SK-MEL-5 (cell line): ENCODE results near the gene PROX1. TPM values are rescaled to one million over a fixed set of nuclear protein-coding genes. Genes with fewer than 3 reads are reported as not detected.

Source experiments
- DNase-seq: peaks from one replicate; pipeline ENCODE4 v3.0.0-alpha.2; 2016; ENCODE audit warnings: low read depth, low spot score
- in situ Hi-C: cut with HindIII; loops from 2 replicates; pipeline ENCODE4 v1.10.0; 2016; ENCODE audit warnings: low sequenced_read_pairs, high pct_unique_total_duplicates, low pct_unique_long_range_greater_than_20kb
- total RNA-seq: library from RNA; depleted of rRNA; stranded (reverse); fragments of >200 nt; shearing (Covaris generic); gene quantifications from 2 replicates; pipeline ENCODE4 v1.2.3, GENCODE V29; 2014

Gene PROX1
- total RNA-seq, 1 experiment from 2014 or later, result 0.32 TPM

- in situ Hi-C loops, result no loop called here
- no peak for DNase-seq
Measured at GRCh38 chr1:214029796-214030195, 42.0 kb downstream of the PROX1 start.

GRCh38 chr1:214031267-214031650 is 43.5 kb downstream of the PROX1 start:
- DNase-seq, result no peak
- in situ Hi-C loops, result no loop called here

GRCh38 chr1:214037468-214037867 is 49.7 kb downstream of the PROX1 start:
- DNase-seq, result no peak
- in situ Hi-C loops, result no loop called here

GRCh38 chr1:214039394-214040018 is 51.7 kb downstream of the PROX1 start:
- in situ Hi-C loops, result no loop called here
- no peak for DNase-seq

GRCh38 chr1:214043167-214043566 is 55.4 kb downstream of the PROX1 start:
- DNase-seq, result no peak
- in situ Hi-C loops, result no loop called here

GRCh38 chr1:214044438-214045214 is 56.9 kb downstream of the PROX1 start:
- DNase-seq, result no peak
- in situ Hi-C loops, result no loop called here

- in situ Hi-C loops, result no loop called here
- no peak for DNase-seq
Measured at GRCh38 chr1:214050513-214051401, 63.0 kb downstream of the PROX1 start.

GRCh38 chr1:214051786-214052185 is 64.0 kb downstream of the PROX1 start:
- in situ Hi-C loops, result no loop called here
- DNase-seq, result no peak

- in situ Hi-C loops, result no loop called here
- DNase-seq, result no peak
Measured at GRCh38 chr1:214058076-214058475, 70.3 kb downstream of the PROX1 start.

- in situ Hi-C loops, result no loop called here
- DNase-seq, result no peak
Measured at GRCh38 chr1:214066190-214066589, 78.4 kb downstream of the PROX1 start.

- in situ Hi-C loops, result no loop called here
- no peak for DNase-seq
Measured at GRCh38 chr1:214066936-214067335, 79.2 kb downstream of the PROX1 start.

- in situ Hi-C loops, result no loop called here
Measured at GRCh38 chr1:214067397-214067796, 79.6 kb downstream of the PROX1 start.

GRCh38 chr1:214067853-214068703 is 80.3 kb downstream of the PROX1 start:
- no peak for DNase-seq
- in situ Hi-C loops, result no loop called here

More at GRCh38 chr1:214067397-214067796, 79.6 kb downstream of the PROX1 start:
- DNase-seq, result no peak

- in situ Hi-C loops, result no loop called here
- no peak for DNase-seq
Measured at GRCh38 chr1:214068979-214069378, 81.2 kb downstream of the PROX1 start.

GRCh38 chr1:214071469-214071868 is 83.7 kb downstream of the PROX1 start:
- no peak for DNase-seq
- in situ Hi-C loops, result no loop called here

- DNase-seq, result no peak
- in situ Hi-C loops, result no loop called here
Measured at GRCh38 chr1:214072426-214073157, 84.8 kb downstream of the PROX1 start.

- in situ Hi-C loops, result no loop called here
- no peak for DNase-seq
Measured at GRCh38 chr1:214074477-214074876, 86.7 kb downstream of the PROX1 start.
